G401 (cell line): ENCODE data around the gene TMEM37. TPM values are rescaled to one million over a fixed set of nuclear protein-coding genes. Genes with fewer than 3 reads are reported as not detected.
A peak's percentile ranks its signal among the peaks of the same experiment; 100 is the strongest.

Experiments used
- DNase-seq: peaks from one replicate; pipeline ENCODE4 v3.0.0-alpha.2; 2015; ENCODE audit warnings: low spot score
- in situ Hi-C: cut with HindIII; loops from 2 replicates; pipeline ENCODE4 v1.10.0; 2016; ENCODE audit warnings: low sequenced_read_pairs, mixed read lengths
- total RNA-seq: library from RNA; depleted of rRNA; stranded (reverse); fragments of >200 nt; shearing (Covaris generic); gene quantifications from 2 replicates; pipeline ENCODE4 v1.2.3, GENCODE V29; 2014

Gene TMEM37
- total RNA-seq, 1 experiment from 2014 or later, result 3.1 TPM

DNA sequence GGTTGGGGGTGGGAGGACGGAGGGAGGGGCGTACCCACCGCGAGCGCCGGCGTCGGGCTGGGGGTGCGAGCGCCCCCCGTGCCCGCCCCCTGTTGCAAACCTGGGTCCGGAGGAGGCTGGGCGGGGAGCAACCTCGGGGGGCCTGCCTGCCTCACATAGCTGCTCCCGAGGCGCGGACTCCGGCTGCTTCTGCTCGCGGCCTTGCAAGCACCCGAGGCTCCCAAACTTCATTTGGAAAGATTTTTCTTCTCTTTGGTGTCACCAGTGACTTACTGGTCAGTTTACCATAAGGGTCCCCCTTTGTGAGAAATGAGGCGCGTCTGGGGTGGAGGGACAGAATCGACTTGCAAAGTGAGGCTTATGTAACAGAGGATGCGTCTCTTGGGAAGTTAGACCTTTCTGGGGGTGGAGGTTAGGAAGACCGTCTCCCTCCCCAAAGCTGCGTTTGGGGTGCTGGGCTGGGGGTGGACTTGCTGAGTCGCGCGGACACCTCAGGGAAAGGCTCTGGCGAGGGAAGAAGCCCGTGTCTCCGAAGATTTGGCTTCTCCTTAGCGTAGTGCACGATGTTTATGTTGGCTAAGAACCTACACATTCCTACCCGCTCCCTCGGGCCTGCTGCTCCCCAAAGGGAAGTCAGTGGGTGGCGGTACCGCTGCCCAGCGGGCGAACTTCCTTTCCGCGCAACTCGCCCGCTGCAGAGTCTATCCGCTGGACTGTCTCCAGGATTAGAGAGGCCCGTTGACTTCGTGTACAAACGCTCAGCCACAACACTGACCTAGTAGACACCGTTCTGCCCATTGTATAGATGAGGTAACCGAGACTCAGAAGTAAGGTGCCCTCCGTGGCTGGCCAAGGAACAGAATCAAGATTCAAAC lies 559 bp downstream of the TMEM37 start:
- in situ Hi-C loops, result no loop called here
- peak; percentile 5 for DNase-seq

DNA sequence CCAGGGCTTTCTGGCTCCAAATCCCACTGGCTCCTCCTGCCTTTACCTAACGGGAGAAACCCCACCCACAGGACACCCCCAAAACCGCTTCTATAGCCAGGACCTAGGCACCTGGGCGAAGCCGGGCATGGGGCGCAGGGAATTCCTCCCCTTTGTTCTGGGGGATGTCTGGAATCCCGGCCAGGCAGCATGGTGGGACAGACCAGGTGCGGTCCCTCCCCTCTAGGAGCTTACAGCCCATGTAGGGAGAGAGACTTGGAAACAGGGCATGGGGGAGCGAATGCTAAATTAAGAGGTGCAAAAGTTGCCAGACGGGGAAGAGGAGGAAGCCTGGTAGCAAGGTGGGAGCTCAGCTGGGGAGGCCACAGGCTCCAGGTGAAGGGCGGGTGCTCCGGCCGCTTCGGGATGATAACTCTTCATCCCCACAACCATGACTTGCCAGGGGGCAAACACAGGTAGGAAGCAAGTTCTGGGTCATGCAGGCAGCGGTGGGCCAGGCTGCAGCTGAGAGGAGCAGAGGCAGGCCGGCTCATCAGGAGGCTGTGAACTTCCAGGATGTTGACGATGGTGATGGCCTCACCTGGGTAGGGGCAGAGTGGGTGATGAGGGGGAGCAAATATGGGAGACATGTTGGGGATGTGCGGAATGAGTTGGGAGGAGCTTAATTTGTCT lies 1.3 kb downstream of the TMEM37 start:
- DNase-seq, result no peak
- in situ Hi-C loops, result no loop called here

DNA sequence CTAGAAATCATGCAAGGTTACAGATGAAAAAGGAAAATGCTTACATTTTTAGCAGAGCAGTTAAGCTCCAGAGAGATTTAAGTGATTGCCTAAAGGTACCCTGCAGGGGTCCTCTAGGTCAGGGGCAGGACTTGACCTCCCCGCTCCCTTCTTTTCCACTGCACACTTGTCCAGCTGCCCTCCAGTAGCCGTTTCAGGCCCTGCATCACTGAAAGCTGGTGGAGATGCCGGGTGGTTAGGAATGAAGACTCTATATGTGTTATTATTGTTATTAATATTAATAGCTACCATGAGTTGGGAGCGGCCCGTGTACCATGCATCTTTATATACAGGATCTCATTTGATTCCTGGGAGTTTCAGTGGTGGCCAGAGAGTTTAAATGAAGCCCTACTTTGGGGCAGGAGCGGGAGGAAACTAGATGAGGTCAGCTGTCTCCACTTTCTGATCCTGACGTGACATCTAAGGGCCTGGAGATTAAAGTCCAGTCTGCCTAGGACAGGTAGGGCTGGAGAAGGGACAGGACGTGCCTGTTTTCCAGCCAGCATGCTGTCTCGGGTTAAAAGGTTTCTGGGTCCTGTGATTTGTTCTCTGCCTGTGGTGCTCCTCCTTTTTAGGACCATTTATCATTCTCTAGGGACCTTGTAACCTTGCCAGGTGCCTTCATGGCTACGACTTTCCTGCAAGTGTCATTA lies 2.1 kb downstream of the TMEM37 start:
- peak; percentile 3 for DNase-seq
- in situ Hi-C loops, result no loop called here

DNA sequence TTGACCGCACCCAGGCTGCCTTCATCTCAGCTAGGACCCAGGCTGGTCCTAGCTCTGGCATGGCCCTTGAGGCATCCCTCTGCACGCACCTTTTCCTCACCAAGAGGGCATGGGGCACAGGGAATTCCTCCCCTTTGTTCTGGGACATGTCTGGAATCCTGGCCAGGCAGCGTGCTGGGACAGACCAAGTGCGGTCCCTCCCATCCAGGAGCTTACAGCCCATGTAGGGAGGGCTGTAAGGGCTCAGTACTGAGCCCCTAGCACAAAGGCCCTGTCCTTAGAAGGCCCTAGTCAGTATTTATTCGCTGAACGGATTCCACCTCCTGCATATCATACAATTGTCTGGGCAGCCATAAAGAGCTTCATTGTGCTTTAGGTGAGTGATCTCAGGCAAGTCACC lies 3.0 kb downstream of the TMEM37 start:
- in situ Hi-C loops, result no loop called here
- no peak for DNase-seq

DNA sequence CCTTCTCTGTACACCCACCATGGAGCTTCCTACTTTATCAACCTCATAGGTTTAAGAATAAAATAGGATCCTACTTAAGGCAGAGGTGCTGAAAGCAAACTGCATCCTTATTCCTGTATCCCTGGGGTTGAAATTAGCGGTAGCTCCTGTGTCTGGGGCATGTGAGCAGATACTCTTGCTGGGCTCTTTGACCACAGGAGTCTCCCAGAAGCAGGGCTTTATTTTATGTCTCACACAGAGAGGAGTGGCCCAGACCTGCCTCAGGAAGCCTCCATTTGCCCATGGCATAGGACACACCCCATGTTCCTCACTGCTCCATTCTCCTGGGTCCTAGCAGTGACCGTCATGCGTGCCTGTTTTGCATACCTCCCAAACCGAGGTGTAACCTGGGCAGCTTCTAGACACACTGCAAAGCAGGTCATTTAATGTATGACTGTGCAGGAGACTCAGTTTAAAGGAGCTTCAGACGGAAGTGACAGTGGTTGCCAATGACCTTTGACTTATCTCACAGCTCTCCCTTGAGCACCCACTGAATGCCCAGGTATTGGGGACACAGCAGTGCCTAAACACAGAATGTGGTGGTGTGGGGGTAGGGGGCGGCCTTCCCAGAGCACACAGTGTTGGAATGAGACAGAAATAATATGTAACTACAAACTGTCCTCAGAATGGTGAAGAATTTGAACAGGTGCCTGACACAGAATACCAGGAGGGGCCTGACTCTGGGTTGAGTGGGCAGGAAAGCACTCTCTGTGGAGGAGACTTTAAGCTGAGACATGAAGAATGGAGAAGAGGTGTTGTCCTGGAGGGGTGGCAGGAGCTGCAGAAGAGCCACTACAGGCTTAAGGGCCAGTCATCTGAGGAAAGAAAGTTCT lies 3.7 kb downstream of the TMEM37 start:
- in situ Hi-C loops, result no loop called here
- no peak for DNase-seq

DNA sequence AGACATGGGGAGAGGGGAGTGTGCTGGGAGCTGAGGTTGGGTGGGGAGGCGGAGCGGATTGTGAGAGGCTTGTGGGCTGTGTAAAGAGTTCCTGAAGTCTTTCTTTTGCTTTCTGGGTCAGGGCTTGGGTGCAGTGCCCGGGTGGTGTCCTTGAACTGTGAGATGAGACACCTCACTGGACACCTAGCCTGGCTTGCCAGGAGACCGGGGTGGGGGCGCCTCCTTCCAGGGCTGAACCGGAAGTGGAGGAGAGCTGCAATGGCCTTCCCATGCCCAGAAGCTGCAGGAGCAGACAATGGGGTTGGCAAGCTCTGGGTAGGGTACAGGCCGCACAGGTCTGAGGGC lies 4.3 kb downstream of the TMEM37 start:
- no peak for DNase-seq
- in situ Hi-C loops, result no loop called here

DNA sequence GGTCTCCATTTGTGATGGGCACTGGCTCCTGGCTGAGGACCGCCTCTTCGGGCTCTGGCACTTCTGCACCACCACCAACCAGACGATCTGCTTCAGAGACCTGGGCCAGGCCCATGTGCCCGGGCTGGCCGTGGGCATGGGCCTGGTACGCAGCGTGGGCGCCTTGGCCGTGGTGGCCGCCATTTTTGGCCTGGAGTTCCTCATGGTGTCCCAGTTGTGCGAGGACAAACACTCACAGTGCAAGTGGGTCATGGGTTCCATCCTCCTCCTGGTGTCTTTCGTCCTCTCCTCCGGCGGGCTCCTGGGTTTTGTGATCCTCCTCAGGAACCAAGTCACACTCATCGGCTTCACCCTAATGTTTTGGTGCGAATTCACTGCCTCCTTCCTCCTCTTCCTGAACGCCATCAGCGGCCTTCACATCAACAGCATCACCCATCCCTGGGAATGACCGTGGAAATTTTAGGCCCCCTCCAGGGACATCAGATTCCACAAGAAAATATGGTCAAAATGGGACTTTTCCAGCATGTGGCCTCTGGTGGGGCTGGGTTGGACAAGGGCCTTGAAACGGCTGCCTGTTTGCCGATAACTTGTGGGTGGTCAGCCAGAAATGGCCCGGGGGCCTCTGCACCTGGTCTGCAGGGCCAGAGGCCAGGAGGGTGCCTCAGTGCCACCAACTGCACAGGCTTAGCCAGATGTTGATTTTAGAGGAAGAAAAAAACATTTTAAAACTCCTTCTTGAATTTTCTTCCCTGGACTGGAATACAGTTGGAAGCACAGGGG lies 5.5 kb downstream of the TMEM37 start:
- in situ Hi-C loops, result no loop called here
- DNase-seq, result no peak

DNA sequence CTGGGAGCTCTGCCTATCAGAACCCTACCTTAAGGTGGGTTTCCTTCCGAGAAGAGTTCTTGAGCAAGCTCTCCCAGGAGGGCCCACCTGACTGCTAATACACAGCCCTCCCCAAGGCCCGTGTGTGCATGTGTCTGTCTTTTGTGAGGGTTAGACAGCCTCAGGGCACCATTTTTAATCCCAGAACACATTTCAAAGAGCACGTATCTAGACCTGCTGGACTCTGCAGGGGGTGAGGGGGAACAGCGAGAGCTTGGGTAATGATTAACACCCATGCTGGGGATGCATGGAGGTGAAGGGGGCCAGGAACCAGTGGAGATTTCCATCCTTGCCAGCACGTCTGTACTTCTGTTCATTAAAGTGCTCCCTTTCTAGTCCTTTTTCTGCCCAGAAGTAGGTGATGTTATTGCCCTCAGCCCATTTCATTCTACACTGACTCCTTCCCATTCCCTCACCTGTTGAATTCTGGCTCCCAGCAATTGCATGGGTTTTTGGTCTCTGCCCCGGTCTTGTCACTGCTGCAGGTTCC lies 6.5 kb downstream of the TMEM37 start:
- in situ Hi-C loops, result no loop called here
- no peak for DNase-seq

DNA sequence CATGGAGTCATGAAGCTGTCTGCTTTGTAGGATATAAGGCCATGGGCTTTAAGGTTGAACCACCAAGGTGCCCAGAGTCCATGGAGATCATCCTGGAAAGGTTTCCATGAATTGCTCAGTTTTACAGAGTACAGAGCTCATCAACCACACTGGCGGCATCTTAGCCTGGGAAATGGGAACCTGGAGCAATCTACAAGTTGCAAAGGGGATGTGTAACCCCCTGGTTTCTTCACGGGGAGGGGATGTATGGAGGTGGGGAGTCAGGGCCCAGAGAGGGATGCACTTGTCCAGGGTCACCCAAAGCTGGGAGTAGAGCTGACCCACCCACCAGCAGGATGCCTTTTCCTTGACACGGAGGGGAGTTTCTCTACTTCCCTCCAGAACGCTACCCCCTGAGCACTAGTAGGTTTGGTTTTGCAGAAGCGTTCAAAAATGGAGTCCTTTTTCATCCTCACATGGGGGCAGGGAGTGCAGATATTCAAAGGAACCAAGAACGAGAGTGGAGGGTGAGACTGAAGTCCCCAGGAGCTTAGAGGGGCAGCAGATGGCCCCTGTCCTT lies 7.2 kb downstream of the TMEM37 start:
- in situ Hi-C loops, result no loop called here
- no peak for DNase-seq

DNA sequence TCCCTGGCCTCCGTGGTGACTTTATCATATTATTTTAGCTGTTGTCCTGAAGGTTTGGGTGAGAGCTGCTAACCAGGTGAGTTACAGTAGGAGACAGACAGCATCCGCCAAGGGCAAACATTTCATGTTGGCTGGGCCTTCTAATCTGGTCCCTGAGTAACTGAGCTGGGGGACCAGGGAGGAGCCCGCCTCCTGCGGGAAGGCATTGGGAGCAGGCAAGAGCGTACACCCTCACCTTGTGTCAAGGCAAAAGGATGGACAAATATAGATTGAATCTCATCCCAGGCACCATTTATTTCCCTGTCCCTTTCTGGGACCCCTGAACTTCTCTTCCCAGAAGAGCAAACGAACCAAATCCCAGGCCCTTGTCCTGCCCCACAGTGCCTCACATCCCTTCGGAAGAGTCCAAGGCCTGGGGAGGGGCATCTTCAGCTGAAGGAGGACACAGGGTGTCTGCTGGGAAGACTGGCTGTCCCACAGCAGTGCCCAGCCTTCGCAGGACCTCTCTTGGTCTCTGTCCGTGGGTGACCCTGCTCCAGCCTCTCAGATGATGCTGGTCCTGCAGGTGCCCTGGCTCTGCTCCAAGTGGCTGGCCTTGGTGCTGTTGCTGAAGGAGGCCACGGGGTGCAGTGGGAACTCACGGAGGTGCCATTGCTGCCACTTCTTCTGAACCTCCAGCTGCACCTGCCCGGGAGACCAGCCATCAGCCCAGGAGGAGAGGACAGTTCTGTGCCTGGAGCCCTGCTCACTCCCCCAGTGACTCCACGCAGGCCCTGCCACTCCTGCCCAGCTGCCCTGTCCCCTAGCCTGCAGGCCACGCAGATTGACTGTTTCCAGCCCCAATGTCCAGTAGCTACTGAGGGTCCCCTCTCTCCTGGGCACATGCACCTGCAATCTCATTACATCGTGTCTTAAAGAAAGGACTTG lies 8.2 kb downstream of the TMEM37 start:
- in situ Hi-C loops, result no loop called here
- no peak for DNase-seq

DNA sequence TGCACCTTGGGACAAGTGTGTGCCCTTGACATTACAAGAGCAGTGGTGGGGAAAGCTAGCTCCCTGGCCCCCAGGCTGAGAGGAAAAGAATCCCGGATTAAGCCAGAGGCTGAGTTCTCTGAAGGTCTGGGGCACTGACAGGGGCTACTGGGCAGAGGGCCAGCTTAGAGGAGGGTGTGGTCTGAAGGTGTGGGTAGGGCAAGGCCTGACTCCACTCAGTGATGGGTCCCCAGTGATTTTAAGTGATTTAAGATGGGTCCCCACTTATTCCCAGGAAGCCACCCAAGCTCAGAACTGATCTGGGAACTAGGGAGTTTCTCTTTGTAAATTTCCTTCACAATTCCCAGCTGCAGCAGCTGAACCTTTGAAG lies 8.8 kb downstream of the TMEM37 start:
- in situ Hi-C loops, result no loop called here
- DNase-seq, result no peak

DNA sequence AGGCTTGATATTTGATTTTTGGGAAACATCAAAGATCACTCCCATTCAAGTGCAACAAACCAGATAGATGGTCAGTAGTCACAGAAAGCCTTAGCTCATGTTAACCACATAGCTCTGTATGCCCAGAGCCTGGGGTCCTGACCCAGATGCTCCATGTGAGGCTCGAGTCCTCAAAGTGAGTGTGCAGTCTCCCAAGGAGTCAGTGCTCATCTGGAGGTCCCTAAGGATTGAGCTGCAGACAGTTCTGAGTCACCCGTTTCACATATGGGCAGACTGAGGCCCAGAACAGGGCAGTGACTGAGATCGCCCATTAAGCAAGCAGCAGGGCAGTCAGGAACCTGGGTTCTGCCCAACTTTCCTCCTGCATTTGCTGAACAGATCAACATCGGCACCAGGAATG lies 9.2 kb downstream of the TMEM37 start:
- in situ Hi-C loops, result no loop called here
- no peak for DNase-seq

DNA sequence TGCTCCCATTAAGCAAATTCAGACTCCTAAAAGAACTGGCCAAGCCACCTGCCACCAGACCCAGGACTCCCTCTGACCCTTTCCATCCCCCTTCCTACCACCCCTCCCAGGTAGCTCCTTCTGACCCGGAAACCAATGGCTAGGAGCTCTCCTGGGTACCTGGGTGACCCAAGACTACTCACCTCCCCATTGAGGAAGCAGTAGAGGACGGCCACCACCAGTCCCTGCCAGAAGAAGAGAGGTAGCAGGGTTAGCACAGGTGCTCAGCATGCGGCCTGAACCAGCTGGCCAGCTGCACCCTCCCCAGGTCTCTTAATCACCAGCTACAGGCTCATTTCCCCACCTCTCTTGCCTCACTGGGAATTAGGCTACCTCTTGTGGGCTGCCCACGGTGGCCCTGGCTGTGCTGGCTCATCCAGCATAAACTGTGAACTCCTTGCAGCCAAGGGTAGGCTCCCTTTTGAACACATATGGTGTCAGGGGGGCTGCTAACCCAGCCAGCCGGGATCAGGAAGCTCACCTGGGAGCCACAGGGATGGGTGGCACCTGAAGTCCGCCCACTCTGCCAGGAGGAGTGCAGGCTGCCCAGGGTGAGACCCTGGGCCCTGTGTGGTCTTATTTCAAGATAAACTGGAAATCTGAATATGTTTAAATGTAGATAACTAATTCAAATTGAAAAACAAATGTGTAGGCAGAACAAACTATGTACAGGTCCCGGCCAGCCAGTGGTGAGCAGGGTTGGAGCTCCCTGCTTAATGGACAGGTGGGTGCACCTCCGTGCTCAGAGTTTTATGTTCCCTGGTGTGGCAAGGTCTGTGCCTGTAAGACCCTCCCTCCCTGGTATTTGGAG lies 9.9 kb downstream of the TMEM37 start:
- no peak for DNase-seq
- in situ Hi-C loops, result no loop called here

DNA sequence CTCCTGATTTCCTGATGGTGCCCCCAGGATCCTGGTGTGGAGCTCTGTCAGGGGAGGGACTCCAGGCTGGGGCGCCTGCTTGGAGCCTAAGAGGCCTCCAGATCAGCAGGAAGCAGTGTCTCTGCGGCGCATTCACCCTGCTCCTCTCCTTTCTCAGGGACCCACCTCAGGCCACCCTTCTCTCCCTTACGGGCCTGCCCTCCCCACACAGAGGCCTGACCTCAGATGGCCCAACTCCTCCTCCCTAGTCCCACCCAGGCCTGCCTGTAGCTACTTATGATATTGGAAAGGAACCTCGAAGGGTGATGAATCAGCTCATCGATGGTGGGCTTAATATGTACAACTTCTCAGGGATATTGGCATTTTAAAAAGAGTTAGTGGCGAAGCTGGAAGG lies 10.6 kb downstream of the TMEM37 start:
- DNase-seq, result no peak

DNA sequence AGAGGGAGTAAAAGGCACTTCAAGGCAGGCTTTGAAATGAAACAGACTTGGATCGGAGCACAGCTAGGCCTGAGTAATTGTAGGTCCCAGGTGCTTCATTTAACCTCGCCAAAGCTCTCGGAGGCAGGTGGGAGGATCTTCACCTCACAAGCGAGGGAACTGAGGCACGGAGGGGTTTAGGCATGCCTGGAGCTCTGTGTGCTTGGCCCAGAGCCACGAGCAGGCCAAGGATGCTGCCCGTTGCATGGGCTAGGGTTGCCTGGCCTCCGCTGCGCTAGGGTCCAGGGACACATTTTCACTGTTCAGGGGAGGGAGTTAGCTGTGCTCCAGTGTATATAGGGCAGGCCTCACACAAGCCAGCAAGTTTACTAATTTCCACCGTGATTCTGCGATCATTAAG lies 11.2 kb downstream of the TMEM37 start:
- DNase-seq, result no peak

More for the DNA sequence above, 10.6 kb downstream of the TMEM37 start:
- in situ Hi-C loops, result no loop called here

DNA sequence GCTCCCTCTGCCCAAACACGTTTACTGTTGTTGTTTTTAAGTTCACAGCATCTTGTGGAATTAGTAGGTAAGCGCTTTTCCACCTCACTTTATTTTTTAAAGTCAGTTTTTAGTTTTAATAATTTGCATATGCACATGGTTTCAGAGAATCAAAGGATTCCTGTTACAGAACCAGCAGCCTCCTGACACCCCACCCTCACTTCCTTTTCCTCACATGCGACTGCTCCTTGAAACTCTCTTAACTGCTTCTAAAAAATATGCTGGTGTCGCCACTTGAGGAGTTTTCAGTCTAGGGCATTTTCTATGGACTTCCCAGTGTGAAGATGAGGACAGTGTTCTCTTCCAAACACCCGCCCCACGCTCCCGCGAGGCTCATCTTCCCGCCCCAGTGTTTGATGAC lies 14.4 kb downstream of the TMEM37 start:
- DNase-seq, result no peak
- in situ Hi-C loops, result no loop called here

More for the DNA sequence above, 11.2 kb downstream of the TMEM37 start:
- in situ Hi-C loops, result no loop called here
